ENCODE data around the gene PRSS48.
"Not testable (repeated sequence)": the region's sequence is repeated elsewhere in the genome, so short reads cannot be mapped to it uniquely, and the experiment has no call there.

Gene PRSS48

DNA sequence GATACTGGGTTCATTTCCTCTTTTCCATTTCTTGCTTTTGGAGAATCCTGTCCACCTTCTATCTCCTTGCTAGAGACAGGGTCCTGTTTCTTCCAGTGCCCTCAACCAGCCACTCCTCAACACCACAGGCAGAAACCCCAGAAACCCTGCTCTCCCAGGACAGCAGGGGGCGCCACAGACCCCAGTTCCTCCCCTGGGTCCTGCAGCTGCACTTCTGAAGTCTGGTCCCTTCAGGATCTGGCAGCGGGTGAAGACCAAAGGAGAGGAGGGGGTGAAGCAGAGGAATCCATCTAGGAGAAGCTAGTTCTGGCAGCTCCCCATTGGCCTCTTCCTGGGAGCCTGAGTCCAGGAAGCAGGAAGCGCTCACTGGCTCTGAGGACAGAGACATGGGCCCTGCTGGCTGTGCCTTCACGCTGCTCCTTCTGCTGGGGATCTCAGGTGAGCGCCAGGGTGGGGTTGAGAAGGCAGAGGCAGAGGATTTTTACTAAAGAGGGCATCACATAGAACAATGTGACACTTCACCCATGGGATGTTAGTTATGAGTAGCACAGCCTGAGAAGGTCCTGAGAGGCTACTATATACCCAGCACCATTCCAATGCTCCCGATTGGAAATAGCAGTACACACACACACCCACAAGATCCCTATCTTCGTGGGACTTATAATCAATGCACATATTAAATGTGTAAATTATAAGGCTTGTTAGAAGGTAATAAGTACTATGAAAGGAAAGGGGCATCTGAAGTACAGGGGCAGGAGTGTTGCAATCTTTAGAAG, at the start of gene PRSS48:
PRSS48 (plus strand) TSS at position 375 of the 776 bp plus-strand sequence; CDS start at position 387, 12 bp downstream.
- DNase-seq (ENCODE audit: low spot score), result peak; percentile 5

GRCh38 chr4:151227172-151227571, 49.8 kb upstream of the PRSS48 start:
- no peak for DNase-seq (ENCODE audit: low spot score)

GRCh38 chr4:151227731-151228130, 49.2 kb upstream of the PRSS48 start:
- DNase-seq (ENCODE audit: low spot score), result no peak

DNA sequence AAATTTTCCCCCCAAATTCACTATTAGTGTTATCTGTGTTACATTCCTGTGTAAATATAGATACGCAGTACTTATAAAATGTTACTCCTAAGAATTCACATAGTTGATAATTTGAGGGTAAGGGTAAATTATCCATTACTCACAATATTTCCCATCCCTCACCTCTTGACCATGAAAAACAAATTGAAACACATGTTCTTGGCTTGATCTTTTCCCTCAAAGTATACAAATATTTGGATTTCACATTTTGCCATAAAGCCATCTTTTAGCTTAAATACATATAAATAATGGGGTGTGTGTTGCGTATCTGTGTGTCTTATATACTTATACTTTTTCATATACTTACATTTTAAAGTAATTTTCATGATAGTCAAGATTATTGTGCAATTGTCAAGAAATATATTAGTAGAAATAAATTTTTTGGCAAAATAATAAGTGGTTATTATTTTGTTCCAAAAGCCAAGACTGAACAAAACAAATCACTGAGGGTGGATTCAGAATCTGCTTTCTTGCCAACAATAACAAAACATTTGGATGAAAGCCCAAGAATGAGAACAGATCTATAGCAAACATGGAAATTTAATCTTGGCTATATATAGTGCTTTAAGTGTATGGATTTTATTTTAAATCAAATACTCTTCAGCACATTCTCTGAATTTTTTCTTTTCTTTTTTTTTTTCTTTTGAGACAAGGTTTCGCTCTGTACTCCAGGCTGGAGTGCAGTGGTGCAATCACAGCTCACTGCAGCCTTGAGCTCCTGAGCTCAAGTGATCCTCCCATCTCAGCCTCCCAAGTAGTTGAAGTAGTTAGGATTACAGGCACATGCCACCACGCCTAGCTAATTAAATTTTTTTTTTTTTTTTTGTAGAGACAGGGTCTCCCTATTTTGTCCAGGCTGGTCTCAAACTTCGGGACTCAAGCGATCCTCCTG, 48.5 kb upstream of the PRSS48 start:
- no peak for DNase-seq (ENCODE audit: low spot score)

DNA sequence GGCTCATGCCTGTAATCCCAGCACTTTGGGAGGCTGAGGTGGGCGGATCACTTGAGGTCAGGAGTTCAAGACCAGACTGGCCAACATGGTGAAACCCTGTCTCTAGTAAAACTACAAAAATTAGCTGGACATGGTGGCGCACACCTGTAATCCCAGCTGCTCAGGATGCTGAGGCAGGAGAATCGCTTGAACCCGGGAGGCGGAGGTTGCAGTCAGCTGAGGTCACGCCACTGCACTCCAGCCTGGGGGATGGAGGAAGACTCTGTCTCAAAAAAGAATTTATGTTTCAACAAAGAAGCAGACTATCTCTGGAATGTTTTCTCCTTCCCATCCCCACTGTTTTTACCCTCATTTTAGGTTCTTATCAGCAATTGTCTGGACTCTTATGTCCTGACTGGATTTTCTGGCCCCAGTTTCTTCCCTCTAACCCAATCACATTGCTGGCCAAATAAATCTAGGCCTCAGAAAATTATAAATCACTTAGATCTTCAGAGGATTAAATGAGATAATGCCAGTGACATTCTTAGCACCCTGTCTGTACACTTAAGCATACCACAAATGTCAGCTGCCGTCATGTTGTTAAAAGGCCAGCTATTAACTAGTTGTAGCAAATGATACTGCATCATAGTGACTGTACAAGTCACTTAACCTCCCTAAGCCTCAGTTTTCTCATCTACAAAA, 44.9 kb upstream of the PRSS48 start:
- no peak for DNase-seq (ENCODE audit: low spot score)

DNA sequence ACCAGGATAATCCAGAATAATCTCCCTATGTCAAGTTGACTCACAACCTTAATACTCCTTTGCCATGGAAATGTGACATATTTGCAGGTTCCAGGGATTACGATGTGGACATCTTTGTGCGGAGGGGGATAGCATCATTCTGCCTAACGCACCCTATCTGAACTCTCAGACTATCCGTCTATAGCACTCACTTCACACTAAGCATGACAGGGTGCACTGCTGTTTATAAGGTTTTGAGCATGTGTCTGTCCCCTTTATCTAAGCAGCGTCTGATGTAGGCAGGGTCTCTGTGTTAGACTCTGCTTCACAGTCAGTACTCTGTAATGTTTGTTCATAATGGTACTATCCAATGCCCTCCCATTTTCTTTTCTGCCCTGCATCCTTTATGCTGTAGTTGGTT, 43.4 kb upstream of the PRSS48 start:
- DNase-seq (ENCODE audit: low spot score), result no peak

GRCh38 chr4:151235373-151235772, 41.6 kb upstream of the PRSS48 start:
- not testable (repeated sequence) for DNase-seq (ENCODE audit: low spot score)

DNA sequence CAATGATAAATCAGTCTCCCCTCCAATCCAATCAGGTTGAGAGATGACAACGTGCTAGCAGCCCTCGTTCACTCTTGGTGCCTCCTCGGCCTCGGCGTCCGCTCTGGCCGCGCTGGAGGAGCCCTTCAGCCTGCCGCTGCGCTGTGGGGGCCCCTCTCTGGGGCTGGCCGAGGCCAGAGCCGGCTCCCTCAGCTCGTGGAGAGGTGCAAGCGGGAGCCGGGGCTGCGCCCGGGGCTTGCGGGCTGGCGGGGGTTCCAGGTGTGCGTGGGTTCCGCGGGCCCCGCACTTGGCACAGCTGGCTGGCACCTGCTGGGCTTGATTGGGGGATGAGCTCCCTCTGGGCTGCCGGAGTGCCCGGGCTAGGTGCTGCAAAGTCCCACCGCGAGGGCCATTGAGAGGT, 40.9 kb upstream of the PRSS48 start:
- DNase-seq (ENCODE audit: low spot score), result no peak

GRCh38 chr4:151238477-151238876, 38.5 kb upstream of the PRSS48 start:
- DNase-seq (ENCODE audit: low spot score), result no peak

DNA sequence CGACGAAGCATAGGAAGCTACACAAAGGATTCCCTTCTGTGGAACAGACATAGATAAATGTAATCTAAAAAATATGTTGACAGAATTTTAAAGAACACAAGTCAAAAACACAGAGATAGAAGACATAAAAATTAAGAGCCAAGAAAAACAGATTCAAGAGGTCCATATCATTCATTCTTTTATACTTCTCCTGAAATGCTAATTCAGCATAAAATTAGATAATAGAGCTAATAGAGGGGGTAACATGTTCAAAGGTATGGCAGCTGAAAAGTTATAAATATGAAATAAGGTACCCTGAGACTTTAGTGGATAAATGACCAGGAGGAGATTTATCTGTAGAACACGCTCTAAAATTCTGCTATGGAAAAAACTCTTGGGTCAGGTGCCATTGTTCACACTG, 37.4 kb upstream of the PRSS48 start:
- no peak for DNase-seq (ENCODE audit: low spot score)

DNA sequence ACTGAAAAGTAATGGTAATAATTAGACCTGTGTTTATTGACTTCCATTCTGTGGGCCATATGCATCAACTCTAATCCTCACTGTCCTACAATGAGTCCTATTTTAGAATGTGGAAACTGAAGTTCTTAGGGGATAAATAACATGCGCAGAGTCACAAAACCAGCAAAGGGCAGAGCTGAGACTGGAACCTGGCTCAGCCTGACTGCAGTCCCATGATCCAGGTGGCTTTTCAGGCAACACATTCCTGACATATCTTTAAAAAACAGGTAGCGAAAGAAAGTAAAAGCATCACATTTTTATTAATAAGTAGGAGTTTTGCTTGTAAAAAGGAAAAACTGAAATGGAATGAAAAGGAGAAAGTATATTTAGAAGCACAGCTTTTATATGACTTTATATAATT, 34.7 kb upstream of the PRSS48 start:
- DNase-seq (ENCODE audit: low spot score), result no peak

DNA sequence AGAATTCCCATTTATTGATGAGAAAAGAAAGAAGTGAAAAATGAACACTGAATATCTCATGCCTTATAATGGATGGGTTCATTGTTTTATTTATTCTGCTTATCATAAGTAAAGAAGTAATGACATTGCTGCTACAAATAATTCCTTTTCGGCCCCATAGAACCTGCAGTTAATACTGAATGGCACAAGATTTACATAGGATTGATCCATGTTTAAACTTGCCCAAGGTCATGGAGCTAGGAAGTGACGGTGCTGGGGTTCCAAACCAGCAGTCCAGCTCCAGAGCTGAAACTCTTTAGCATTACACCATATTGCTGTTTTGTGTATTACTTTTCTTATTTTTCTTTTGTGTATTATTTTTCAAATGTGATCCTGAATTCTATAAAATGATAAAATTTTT, 30.2 kb upstream of the PRSS48 start:
- DNase-seq (ENCODE audit: low spot score), result no peak

GRCh38 chr4:151247395-151247794, 29.6 kb upstream of the PRSS48 start:
- no peak for DNase-seq (ENCODE audit: low spot score)

DNA sequence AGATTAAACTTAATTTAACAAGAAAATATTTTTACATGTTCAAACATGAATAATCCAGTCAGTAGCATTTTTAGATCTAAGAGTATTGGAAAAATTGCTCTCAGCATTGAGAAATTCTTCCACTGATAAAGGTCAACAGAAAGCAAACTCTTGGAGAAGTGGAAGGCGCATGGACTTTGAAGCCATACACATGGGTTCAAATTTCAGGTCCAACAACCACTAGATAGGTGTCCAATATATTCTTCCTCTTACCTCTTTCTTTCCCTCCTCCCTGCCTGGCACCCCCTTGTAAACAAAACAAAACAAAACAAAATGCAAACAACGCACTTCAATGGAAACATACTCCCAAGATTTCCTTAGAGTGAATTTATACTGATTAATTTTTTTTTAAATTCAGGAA, 28.4 kb upstream of the PRSS48 start:
- DNase-seq (ENCODE audit: low spot score), result no peak

- no peak for DNase-seq (ENCODE audit: low spot score)
These were observed 26.3 kb upstream of the PRSS48 start for GRCh38 chr4:151250706-151251105.

DNA sequence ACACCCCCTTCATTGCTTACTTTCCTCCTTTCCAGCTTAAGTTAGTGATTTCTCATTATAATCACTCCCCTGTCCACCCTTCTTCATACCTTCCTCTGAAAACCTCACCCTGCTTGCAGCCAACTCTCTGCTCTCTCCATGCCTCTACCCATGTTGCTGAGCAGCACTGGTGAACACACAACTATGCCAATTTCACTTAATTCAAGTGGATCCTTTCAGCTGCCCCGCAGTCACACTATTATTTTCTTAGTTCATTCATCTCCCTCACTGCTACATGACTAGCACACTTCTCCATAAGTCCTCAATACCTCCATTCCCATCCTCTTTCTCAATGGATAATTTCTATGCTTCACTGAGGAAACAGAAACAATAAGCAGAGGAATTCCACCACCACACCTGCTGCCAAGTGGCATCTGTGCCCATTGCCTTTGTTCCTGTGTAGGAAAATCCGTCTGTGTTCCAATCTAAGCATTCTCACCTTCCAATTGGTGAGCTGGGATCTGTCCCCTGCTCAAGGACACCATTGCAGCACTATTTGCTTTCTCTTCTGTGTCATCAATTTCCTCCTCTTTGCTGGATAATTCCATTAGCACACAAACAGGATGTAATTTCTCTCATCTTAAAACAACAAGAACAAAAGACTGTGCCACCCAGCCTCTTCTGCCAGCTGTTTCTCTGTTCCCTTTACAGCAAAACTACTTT, 25.2 kb upstream of the PRSS48 start:
- DNase-seq (ENCODE audit: low spot score), result no peak

DNA sequence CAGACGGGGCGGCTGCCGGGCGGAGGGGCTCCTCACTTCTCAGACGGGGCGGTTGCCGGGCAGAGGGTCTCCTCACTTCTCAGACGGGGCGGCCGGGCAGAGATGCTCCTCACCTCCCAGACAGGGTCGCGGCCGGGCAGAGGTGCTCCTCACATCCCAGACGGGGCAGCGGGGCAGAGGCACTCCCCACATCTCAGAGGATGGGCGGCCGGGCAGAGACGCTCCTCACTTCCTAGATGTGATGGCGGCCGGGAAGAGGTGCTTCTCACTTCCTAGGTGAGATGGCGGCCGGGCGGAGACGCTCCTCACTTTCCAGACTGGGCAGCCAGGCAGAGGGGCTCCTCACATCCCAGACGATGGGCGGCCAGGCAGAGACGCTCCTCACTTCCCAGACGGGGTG, 21.7 kb upstream of the PRSS48 start:
- DNase-seq (ENCODE audit: low spot score), result not testable (repeated sequence)

- DNase-seq (ENCODE audit: low spot score), result not testable (repeated sequence)
These were observed 21.3 kb upstream of the PRSS48 start for GRCh38 chr4:151255680-151256079.

DNA sequence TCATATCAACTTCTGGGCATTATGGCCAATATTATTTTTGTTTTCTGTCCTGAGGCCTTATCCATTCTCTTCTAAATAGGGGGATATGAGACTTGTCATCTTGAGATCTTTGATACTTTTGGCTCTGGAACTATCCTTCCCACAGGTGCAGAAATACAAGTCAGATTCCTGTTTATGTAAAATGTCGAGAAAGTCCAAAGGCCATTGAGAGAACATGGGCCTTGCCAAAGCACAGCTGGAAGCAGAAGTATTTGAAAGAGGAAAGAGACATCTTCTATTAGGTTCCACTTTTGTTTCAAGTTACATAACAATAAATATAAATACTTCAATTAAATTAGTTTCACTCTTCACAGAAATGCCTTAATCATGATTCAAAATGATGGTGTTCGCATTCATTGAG, 20.8 kb upstream of the PRSS48 start:
- no peak for DNase-seq (ENCODE audit: low spot score)

DNA sequence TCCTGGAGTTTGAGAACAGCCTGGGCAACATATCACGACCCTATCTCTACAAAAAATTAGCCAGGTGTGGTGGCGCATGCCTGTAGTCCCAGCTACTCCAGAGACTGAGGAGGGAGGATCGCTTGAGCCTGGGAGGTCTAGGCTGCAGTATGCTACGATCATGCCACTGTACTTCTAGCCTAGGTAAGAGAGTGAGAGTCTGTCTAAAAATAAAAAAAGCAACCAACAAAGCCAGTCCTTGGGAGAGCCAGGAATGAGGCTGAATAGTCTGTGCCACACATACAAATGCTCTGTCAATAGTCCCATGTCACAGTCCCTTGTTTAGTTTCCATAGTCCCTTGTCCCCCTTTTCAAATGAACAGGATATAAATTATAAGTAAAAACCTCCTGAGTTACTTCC, 19.3 kb upstream of the PRSS48 start:
- DNase-seq (ENCODE audit: low spot score), result no peak

GRCh38 chr4:151259752-151260151, 17.2 kb upstream of the PRSS48 start:
- no peak for DNase-seq (ENCODE audit: low spot score)

DNA sequence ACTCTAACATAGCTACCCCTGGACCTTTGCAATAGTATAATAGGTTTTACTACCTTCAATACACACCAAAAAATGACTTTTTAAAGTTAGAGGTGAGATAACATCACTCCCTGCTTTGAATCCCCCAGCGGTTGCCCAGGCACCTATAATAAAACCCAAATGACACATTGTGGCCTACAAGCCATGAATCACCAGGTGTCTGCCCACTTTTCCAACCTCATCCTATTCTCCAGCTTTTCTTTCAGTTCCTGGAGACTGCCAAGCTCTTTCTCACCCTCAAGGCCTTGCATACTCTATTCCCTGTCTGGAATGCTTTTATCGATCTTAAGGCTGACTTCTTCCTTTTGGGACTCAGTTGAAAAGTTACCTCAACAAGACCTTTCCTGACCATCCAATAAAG, 16.4 kb upstream of the PRSS48 start:
- no peak for DNase-seq (ENCODE audit: low spot score)
